HG03342 (cell line): Measurements from ENCODE around the gene INS.
"Not testable (repeated sequence)": the region's sequence is repeated elsewhere in the genome, so short reads cannot be mapped to it uniquely, and the experiment has no call there.

Experiments
- ATAC-seq: cut with Tn5 transposase; IDR thresholded peaks from one replicate; pipeline ENCODE4 v1.9.1; 2021; ENCODE audit warnings: mild to moderate bottlenecking, moderate library complexity; ENCODE audit not compliant: unreplicated experiment

INS gene

DNA sequence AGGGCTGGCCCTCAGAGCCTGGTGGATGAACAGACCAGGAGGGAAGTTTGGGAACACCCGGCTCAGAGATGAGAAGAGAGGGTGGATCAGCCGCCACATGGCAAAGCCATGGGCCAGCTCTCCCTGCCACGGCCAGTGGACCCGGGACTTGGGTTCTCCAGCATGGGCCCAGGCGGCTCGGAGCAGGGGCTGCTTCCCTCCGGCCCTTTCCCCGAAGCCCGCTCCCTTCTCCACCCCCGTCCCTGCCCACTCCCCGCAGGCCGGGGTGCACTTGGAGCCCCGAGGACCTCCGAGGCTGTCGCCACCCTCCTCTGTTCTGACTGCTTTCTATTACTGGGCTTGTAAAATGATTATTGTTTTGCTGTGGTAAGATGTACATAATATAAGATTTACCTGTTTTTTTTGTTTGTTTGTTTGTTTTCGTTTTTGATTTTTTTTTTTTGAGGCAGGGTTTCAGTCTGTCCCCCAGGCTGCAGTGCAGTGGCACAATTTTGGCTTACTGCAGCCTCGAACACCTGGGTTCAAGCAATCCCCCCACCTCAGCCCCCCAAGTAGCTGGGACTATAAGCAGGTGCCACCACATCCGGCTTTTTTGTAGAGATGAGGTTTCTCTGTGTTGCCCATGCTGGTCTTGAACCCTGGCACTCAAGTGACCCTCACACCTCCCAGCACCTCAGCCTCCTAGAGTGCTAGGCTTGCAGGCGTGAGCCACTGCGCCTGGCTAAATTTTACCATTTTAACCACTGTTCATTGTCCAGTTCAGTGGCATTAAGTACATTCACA is 21.9 kb upstream of the INS start:
- no peak for ATAC-seq

DNA sequence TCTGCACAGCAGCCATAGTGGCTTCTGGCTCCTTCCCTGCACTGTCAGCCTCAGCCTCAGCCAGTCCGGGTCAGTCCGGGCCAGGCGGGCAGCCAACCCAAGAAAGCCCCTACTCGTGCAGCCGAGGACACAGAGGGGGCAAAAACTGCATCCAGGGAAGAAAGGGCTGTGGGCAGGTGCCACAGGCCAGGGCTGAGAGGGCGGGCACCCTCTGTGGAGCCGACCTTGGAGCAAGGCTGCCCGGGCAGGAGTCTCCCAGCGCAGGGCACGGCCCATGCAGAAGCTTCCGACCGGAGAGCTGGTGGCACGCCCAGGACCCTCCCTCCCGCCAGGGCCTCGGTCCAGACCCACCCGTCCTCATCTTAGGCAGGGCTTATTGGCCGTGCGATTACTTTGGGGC is 21.1 kb upstream of the INS start:
- ATAC-seq = no peak

DNA sequence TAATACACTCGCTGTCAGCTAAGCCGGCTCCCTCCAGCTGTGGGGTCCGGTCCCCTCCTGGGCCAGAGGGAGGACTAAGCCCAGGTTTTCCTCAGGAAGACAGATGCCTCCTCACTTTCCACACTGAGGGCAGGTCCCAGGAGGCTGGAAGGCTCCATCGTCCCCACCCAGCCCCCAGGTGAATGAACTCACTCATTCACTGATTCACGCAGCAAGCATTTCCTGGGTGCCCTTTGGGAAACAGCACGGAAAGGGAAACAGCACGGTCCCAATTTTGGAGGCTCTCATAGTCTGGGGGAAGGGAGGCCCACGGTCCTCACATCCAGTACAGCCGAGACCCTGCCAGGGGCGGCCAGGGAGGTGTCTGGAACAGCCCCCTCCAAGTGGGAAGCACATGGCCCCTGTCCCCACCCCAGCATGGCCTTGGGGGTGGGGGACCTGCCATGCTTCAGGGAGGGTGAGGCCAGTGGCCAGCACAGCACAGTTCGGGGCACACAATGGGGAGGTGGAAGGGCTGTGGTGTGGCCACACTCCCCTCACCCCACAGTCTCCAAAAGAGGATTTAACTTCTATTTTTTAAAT is 19.9 kb upstream of the INS start:
- ATAC-seq = no peak

DNA sequence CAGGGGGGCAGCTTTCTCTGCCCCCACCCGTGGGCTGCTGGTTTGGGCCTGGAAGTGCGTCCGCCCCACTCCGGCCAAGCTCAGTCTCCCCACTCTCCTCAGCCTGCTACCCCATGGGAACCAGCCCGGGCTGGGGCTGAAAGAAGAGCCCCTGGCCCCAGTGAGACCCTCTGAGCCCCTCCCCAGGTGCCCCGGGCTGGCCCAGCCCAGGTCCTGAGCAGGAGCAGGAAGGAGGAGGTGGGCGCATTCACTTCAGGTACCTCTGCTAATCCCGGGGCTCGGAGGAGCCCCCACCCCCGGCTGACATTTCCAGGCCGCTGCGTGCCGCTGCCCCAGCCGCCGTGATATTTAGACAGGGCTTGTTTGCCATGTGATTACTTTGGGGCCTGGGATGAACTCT is 19.3 kb upstream of the INS start:
- ATAC-seq = no peak

DNA sequence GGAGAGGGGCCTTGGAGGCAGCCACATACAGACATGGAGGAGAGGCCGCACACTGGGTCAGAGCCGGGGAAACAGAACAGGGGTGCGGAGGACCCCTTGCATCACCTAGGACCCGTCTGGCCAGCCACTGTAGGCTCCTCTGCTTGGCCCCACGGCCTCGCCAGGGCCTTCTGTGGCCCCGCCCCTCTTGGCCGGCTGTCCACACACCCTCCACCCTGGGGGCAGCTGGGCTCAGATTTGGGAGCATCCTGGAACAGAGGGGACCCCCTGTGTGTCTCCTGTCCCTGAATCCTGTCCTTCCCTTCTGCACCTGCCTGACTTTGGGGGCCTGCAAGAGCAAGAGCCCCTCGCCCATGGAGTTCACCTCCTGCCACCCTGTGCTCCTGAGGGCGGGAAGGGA is 18.5 kb upstream of the INS start:
- ATAC-seq = no peak

DNA sequence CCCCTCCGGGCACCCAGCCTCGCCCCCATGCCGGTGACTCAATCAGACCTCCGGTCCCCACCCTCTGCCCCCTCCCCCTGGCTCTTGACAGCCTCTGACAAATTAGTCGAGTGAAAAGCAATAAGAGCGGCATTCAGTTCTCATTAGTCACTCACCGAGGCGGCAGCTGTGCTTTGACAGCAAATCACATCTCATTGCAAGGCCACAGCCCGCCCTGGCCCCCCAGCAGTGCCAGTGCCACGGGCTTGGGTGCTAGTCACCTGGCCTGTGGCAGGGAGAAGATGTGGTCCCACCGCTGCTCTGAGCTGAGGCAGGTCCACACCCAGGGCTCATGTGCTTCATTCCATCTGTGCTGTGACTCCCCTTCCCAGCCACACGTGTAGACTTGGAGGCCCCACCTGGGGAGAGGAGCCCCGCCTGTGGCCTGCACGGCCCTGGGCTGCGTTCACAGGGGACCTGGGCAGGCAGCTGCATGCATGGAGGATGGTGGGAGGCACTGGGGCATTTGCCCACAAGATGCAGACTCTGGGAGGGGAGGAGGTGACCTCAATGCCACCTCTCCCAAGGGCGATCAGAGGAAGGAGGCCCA is 18.0 kb upstream of the INS start:
- no peak for ATAC-seq

DNA sequence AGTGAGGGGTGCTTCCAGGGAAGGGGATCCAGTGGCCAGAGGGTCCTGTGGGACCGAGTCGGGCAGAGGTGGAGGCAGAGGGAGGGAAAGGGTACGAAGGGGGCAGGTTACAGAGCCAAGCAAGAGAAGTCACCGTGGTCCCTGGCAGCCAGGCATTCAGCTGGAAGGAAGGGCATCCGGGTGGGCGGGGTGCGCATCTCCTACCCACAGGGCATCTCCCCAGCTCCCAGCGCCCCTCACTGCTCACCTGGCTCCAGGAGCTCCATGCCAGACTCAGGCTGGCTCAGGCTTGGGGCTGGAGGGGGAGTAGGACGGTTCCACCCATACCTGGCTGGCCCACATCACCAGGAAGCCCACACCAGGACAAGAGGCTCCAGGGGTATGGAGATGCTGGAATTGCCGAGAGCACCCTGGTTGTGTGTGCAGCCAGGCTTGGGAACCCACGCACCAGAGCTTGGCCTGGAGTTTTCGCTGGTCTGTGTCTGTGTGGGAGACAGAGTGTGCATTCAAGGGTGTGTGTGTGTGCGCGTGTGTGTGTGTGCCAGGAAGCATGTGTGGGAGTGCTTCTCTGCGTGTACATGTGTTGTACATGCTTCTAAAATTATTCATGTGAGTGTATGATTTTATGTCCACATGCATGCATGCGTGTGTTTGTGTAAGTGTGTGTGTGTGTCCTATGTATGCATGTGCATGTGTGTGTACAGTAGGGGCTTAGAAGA is 17.2 kb upstream of the INS start:
- not testable (repeated sequence) for ATAC-seq

DNA sequence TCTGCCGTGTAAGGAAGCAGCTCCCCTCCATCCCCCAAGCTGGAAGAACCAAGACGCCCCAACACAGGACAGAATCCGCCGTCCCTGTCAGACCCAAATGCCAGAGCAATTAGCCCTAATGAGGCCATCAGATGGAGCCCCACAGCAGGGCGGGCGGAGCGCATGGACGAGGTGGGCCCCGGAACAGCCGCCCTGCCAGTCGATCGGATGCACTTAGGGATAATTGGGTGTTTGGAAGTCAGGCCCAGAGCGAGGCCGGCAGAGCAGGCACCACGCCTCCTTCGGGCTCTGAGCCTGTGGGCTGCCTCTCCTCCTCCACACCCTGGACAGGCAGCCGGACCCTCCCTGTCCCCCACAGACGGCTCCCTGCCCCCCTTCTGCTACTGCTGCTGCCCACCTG is 16.1 kb upstream of the INS start:
- no peak for ATAC-seq

DNA sequence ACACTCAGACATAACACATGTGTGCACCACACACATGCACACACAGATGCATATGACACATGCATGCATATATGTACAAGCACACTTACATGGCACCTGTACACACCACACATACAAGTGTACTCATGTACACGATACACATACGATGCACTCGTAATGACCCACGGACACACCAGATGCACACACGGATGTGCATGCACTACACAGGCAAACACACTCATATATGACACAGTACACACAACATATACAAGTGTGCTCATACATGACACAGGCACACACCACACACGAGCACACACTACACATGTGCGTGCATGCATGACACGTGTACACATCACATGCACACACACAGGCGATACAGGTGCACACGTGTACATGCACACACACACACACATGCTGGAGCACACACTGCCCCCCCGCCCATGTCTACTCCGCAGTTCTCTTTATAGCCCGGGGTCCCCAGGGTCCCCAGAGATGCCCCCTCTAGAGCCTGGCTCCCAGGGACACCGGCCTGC is 15.4 kb upstream of the INS start:
- ATAC-seq = no peak

DNA sequence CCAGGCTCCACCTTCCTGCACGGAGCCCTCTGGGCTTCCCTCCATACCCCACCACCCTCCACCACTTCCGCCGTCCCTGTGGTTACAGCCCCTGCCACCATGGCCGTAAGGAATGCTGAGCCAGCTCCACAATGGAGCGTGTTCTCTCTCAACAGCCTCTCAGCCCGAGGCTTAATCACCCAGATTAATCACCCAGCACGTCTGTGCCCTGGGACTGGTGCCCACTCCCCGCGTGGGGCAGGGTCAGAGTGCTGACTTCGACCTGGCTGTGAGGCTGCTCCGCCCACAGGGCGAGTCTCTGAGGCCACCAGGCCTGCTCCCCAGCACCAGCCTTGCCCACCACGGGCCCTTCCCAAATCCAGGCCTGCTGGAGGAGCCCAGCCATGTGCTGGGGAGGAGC is 14.7 kb upstream of the INS start:
- ATAC-seq = no peak

DNA sequence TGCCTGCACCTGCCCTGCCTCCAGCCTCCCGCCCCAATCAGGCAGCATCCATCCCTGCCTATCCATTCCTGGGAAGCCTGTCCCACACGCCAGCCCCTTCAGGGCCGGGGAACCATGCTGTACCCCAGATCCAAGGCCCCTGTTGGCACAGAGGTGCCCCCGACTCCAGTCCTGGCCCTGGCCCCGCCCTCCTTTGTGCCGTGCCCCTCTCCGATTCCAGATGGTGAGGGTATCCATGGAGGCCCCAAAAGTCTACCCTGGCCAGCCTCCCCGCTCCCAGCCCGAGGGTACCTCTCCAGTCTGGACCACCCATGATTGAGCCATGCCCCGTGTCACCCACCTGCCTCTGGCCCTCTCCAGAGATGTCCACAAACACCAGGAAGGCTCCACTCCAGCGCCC is 13.4 kb upstream of the INS start:
- ATAC-seq = no peak

DNA sequence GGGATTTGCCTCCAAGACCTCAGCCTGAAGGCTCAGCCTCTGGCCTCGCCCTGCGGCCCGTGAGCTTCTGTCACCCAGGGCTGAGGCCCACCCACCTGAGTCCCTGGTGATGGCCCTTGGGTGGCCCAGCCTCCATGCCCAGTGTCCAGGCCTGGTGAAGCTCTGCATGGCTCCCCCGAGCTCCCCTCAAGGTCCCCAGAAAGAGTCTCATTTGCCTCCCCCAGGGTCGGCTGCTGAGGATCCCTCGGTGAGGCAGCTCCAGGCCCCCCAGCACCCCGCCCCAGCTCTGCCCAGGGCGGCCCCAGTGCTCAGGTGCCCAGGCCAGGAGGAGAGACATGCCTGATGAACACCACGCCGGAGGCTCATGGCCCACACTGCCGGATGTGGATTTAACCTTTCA is 12.8 kb upstream of the INS start:
- ATAC-seq = no peak

DNA sequence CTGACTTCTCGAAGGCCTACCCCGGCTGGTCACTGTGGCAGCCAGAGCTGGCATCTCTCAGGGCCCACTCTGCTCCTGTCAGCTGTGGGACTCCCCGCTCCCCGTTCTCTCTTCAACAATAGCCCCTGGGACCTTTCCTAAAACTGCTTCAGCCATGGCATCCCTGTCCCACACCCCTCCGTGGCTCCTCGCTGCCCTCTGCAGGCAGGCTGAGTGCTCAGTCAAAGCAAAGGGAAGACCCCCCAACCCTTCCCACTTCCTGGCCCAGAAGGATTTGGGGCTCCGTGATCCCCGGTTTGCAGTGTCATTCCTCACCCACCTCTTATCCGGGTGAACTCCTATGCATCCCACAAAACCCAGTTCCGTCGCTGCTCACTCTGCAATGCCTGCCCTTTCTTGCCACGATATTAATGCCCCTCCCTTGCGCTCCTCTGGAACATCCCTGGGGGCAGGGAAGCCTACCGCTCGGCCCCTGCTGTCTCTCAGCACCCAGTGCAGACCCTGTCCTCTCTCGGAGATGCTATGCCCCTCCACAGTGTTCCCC is 12.2 kb upstream of the INS start:
- no peak for ATAC-seq

DNA sequence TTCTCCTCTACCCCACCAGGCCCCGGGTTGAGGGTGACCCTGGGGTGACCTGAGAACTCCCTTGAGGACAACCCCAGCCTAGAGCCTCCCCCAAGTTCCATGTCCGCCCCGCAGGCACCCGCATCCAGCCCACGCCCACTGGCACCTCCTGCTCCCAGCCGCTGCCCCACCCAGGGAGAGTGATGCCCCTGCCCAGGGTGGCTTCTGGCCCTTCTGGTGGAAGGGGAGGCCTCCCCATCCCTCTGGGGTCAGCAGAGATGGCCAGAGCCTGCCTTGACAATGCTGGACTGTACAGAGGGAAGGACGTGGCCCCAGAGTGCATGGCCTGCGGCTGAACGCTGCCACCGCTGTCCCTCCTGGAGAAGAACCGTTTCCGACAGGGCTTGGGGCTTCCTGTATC is 11.7 kb upstream of the INS start:
- no peak for ATAC-seq

DNA sequence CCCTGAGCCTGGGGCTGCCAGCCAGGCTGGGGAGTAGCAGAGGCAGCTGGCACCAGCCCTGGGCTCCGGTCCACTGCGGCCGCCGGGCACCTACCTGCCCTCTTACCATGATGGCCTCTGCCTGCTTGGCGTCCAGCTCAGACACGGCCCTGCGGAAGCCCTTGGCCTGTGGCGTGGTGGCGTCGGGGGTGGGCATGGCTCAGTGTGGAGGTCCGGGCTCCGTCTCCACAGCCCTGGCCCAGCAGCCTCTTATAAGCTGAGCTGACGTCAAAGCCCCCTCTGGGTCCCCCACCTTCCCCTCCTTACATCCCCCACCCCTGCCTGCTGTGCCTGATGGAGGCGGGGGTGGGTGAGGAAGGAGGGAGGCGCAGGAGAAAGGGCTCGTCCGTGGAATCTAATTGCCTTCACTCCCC is 10.6 kb upstream of the INS start, which contains the start of gene TH:
TH (minus strand) TSS at position 225 of the 413 bp plus-strand sequence; CDS start at position 196, 29 bp downstream.
- no peak for ATAC-seq

DNA sequence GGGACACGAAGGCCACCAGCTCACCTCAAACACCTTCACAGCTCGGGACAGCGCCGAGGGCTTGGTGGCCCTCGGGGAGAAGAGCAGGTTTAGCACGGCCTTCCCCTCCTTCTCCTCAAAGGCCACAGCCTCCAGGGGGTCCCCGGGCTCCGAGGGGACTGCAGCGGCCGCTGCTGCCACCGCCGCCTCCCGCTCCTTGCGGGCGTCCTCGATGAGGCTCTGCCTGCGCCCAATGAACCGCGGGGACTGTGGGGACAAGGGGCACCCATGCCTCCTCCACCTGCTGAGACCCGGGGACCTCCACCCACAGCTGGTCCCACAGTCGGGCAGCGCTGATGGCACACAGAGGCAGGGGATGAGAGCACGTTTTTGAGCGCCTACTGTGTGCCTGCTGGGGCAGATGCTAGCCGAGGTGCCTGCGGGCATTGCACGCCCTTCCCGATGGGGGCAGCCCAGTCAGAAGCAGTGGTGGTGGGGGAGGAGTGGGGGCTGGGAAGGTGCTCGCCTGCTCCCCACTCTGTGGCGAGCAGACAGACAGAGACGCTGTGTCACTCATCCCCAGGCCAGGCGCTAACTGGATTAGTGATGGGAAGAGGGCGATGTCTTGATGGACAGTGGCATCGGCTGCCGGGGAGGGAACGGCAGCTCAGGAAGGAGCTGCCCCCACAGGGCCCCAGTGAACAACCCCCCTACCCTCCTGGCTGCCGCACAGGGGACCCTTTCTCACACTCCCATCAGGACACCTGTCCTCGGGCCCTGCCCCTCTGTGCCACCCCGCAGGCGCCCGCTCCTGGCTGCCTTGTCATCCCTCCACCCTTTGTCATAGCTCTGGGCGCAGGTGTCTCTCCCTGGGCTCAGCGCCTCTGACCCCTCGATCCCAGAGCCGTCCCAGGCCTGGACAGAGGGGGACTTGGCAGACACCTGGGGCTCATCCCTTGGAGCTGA is 8.9 kb upstream of the INS start:
- no peak for ATAC-seq

DNA sequence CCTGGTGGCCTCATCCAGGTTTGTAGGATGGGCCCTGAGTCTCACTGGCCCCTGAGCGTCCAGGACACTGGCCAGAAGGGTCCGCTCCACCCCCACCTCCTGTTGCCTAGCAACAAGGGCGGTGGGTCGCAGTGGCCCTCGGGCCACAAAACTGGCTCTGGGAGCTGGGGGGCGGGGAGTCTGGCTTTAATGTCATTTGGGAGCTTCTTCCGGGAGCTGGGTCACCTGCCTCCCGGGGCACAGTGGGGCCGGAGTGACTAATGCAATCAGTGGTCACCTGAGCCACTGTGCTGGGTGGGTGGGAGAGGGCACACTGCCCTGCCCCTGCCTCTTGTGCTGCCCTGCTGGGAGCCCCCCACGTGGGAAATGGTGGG is 8.0 kb upstream of the INS start:
- ATAC-seq = no peak

DNA sequence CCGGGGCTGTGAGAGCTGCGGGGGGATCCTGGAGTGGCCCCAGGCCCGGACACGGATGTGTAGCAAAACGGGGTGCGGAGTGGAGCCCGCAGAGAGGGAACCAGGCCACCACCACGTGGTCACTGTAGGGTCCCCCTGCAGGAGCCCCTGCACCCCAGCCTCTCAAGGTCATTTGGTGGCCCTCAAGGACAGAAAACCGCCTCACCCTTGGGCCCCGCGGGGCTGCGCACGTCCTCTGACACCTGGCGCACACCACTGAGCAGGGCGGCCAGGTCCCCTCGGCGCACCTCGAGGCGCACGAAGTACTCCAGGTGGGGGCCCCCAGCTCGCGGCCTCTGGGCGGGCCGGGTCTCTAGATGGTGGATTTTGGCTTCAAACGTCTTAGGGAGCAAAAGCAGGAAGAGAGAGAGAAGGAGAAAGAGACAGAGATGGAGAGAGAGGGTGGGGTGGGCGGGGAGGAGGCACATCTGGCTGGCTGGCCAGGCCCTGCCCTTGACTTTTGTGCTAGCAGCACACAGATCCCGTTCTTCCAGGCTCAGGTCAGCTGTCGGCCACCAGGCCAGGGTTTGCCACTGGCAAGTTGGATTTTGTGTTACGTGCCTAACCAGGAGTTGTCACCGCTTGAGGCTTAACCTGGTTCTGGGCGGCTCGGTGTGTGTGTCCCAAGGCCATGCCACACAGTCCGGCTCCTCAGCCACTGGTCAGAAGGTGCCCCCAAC is 7.4 kb upstream of the INS start:
- no peak for ATAC-seq
